OCI-M1 (cell line): ENCODE measurements around the gene NUTF2.
"Not testable (repeated sequence)": the region's sequence is repeated elsewhere in the genome, so short reads cannot be mapped to it uniquely, and the experiment has no call there.

Experiments used
- DNase-seq: peaks from one replicate; lab custom pipeline; 2025; lab: John Stamatoyannopoulos, UW

NUTF2 gene

DNA sequence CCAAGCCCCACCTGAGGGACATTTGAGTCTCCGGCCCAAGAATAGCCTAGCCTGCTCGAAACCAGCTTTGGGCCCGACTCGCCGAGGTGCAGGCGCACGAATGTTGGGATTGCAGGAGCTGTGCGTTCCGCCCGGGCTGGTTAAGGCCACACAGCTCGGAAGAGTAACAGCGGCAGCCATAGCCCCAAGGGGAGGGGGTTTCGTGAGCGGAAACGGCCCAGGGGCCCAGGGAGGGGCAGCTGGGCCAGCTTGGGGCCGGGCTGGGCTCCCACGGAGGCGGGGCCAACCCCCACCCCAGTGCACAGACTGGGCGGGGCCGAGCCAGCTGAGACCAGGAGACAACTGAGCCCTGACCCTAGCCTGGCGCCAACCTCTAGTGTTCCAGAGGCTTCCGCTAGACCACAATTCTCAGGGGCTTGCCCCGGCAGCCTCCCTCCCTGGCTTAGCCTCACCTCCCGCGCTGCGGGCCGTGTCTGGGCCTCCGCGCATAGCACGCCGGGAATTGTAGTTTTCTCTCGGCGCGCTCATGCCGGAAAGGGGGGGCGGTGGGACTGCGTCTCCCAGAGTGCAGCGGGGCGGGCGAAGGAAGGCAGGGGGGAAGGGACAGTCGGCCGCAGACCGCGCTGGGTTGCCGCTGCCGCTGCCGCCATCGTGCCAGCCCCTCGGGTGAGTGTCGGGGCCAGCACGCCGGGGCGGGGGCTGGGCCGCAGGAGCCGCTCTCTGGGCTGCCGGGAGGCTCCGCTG lies at the start of gene NUTF2:
TSS of gene NUTF2 (plus strand) at position 614 of the 744 bp plus-strand sequence. CDS start 18,198 bp downstream, outside the sequence.
- DNase-seq: peak; percentile 98

- no peak for DNase-seq
These were observed 46.3 kb upstream of the NUTF2 start for GRCh38 chr16:67800338-67800926.

DNA sequence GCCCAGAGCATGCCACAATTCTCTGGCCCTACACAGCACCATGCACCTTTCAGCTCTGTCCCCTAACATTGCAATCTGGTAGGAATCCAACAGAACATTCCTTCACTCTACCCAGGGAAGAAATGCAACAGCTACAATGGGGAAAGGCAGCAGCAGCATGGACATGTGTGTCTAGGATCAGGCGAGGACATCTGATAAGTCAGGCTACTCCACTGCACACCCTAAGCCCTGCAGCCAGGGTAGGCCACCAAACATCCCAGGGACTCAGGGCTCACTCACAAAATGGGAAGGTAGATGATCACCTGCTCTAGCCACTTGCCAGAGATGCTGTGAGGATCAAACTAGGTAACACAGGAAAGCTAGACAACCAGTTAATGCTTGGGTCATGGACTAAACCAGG lies 45.5 kb upstream of the NUTF2 start:
- no peak for DNase-seq

DNA sequence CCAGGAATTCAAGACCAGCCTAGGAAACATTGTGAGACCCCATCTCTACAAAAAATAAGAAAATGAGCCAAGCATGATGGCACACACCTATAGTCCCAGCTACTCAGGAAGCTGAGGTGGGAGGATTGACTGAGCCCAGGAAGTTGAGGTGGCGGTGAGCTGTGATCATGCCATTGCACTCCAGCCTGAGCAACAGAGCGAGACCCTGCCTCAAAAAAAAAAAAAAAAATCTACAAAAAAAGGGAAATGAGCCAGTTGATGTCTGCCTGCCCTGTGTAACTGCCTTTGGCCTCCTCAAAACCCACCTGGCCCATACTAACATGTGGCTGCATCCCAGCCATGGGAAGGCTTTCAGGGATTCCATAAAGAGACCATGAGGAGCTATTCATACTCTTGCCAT lies 44.9 kb upstream of the NUTF2 start:
- no peak for DNase-seq

- no peak for DNase-seq
These were observed 42.8 kb upstream of the NUTF2 start for GRCh38 chr16:67803894-67804293.

- no peak for DNase-seq
These were observed 41.7 kb upstream of the NUTF2 start for GRCh38 chr16:67804853-67805542.

GRCh38 chr16:67805718-67806427 lies 40.9 kb upstream of the NUTF2 start:
- DNase-seq: no peak

DNA sequence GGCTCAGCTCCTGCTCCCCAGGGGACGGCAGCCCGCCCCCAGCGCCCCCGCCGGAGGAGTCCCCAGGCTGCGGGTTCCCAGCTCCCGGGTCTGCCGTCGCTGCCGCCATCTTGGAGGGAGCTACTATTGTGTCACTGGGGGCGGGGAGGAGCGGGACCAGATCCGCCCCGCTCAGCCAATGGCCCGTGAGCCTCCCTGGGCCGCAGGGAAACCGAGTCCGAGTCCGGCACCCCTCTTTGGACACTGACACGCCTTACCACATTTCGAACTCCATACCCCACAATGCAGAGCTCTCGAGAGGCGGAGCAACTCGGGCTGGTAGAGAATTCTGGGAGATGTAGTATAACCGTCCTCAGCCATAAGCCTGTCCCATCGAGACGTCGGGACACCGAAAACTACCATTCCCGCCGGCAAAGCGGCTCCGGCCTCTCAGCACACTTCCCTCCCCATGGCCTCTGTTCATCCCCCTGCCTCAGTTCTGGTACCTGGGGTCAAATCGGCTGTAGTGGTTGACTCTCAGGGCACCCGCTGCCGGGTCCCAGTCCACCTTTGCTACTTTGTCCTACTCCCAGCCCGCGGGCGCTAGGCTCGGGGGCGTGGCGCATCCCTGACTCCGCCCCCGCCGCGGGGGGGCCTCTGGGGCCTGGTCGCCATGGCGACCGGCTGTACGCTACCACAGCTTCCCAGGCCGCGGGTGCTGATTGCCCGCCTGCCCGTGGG lies 40.1 kb upstream of the NUTF2 start, which contains the start of the genes RANBP10 and TSNAXIP1:
TSS of gene RANBP10 (minus strand) at position 133 of the 720 bp plus-strand sequence. CDS start at position 109, 24 bp downstream.
TSS of gene TSNAXIP1 (plus strand) at position 462 of the 720 bp plus-strand sequence. CDS start 261 bp downstream, outside the sequence.
- DNase-seq: peak; percentile 99

GRCh38 chr16:67807148-67807682 lies 39.5 kb upstream of the NUTF2 start:
- no peak for DNase-seq

- no peak for DNase-seq
These were observed 34.8 kb upstream of the NUTF2 start for GRCh38 chr16:67811899-67812298.

DNA sequence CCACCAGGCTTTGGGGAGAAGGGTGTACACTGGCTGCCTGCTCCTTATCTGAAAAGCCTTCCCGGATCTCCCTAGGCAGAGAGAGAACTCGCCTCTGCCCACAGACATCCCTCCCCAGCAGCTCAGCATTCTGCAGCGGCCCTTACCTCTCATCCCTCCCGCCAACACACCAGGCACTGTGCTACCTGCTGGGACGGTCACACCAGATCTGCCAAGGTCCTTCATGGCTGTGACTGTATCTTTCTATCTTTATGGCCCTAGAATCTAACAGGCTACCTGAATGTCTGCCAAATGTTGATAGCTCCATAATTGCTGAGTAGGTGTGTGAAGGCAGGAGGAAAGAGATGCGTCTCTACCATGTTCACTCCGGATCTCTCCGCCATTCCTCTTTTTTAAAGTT lies 32.2 kb upstream of the NUTF2 start:
- DNase-seq: no peak

- no peak for DNase-seq
These were observed 26.0 kb upstream of the NUTF2 start for GRCh38 chr16:67820608-67821259.

GRCh38 chr16:67822511-67822910 lies 24.2 kb upstream of the NUTF2 start:
- no peak for DNase-seq

DNA sequence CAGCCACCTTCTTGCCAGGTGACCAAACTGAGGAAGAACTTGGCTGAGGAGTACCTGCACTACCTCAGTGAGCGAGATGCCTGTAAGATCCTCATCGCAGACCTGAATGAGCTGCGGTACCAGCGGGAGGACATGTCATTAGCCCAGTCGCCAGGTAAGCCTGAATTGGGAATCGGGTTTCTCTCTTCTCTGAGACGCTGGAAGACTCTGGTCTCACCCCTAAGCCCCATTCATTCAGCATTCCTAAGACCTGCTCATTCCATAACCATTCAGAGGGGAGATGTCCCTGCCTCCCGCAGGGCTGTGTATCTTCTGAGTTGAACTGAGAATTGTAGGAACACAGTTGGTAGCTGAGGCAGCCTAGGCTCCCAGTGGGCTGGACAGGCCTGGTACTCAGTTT lies 21.6 kb upstream of the NUTF2 start:
- no peak for DNase-seq

- DNase-seq: no peak
These were observed 20.8 kb upstream of the NUTF2 start for GRCh38 chr16:67825906-67826305.

DNA sequence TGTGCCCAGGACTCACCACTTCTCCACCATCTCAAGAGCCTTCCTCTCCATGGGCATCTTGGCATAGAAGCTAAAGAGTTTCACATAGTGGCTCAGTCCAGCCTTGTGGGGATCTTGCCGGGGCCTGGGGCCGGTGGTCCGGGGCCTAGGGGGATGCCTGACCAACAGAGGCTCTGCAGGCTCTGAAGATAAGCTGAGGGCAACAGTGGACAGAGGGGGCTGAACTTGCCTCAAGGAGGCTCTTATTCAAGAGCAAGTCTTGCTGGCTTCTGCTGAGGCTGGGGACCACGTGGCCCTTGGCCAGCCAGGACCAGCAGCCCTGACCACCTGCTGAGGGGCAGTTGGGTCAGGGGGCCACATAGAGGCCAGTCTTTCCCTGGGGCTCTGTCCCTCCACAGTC lies 18.1 kb upstream of the NUTF2 start:
- no peak for DNase-seq

DNA sequence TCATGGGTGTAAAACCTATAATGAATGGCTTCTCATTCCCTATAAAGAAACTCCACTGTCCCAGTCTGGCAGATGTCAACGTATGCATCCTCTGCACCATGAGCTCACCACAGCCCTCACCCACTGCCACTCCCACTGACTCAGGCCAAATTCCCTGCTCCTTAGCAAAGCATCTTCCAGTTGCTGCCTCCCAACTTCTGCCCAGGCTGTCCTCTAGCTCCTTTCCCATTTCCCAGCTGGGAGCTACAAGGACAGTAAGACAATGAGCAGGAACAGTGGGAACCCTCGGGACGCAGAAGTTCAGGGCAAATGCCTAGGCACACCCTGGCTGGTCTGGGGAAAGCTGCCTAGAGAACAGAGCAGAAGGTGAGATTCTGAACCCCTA lies 13.7 kb upstream of the NUTF2 start:
- DNase-seq: no peak

GRCh38 chr16:67833415-67834241 lies 13.1 kb upstream of the NUTF2 start:
- DNase-seq: peak; percentile 95

DNA sequence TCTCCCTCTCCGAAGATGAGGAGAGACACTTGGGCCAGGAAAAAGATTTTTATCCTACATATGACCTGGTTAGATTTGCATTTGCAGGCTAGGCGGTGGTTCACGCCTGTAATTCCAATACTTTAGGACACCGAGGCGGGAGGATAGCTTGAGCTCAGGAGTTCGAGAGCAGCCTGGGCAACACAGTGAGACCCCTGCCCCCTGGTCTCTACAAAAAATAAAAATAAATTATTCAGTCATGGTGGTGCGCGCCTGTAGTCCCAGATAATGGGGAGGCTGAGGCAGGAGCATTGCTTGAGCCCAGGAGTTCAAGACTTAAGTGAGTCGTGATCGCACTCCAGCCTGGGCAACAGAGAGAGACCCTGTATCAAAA lies 12.5 kb upstream of the NUTF2 start:
- DNase-seq: no peak

DNA sequence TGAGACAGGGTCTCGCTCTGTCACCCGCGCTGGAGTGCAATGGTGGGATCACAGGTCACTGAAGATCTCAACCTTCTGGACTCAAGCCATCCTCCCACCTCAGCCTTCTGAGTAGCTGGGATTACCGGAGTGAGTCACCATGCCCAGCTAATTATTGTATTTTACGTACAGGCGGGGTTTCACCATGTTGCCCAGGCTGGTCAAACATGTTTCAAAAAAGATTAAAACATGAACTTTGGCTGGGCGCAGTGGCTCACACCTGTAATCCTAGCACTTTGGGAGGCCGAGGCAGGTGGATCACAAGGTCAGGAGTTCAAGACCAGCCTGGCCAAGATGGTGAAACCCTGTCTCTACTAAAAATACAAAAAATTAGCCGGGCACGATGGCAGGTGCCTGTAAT lies 9.5 kb upstream of the NUTF2 start:
- DNase-seq: not testable (repeated sequence)
